Stimulated activated CD8-positive, alpha-beta memory T cell treated with anti-CD3 and anti-CD28 coated beads, Interleukin-15, amount 100 ng/mL, for 48 hours (primary cell): ENCODE results near the gene BLTP3B.
A peak's percentile ranks its signal among the peaks of the same experiment; 100 is the strongest.

Source experiments
- DNase-seq, 2 donors: peaks; one replicate each; pipeline ENCODE4 v3.0.0-alpha.2; 2020; ENCODE audit warnings: low read depth in 2 of 2

BLTP3B gene

DNA sequence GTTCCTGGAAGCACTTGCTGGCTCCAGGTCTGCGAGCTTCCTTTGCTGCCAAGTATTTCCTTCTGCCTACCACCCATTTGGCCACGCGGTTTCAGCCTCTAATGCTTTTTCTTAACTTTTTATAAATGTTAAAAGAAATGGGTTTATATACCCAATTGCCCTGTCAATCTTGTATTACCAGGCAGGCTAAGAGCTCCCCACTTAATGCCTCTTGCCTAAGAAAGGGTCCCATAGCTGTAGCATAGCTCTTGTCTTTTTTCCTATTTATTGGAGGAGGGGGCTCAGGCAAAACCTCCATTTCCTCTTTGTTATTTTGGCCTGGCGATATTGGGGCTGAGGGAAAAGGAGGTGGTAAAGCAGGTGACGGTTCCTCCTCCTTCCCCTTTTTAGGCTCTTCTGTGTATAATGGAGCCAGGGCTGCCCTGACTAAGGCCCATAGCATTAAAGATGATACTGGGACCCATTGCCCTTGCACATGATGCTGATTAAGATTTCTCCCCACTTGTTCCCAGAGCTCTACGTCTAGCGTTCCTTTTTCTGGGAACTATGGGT lies 21.6 kb upstream of the BLTP3B start:
- no peak for DNase-seq

DNA sequence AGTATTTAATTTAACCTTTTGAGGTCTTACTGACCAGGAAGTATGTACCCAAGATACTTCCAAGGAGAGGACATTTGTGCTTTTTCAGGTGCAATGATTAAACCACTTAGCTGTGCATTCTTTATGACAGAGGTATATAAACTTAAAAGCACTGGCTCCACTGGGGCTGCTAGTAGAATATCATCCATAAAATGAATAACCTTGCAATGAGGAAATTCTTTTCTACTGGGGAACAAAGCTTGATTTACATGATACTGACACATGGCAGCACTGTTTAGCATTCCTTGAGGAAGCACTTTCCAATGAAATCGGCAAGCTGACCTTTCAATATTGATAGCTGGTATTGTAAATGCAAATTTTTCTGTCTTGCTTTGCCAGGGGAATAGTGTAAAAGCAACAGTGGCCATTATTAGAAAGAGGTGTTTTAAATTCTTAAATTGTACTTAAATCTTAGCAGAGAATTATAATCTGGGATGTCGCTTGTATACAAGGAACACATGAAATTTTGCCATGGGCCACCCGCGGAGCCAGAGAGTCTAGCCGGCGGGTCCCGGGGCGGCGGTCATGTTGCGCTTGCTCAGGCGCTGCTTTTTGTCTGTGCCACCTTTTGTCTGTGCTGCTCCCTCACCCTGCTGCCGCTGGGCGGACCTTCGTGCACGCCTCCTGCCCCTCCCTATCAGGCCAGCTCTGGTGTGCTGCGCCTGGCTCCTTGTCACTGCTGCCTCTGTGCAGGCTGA lies 20.9 kb upstream of the BLTP3B start:
- DNase-seq, result peak; percentile 55 to 61

DNA sequence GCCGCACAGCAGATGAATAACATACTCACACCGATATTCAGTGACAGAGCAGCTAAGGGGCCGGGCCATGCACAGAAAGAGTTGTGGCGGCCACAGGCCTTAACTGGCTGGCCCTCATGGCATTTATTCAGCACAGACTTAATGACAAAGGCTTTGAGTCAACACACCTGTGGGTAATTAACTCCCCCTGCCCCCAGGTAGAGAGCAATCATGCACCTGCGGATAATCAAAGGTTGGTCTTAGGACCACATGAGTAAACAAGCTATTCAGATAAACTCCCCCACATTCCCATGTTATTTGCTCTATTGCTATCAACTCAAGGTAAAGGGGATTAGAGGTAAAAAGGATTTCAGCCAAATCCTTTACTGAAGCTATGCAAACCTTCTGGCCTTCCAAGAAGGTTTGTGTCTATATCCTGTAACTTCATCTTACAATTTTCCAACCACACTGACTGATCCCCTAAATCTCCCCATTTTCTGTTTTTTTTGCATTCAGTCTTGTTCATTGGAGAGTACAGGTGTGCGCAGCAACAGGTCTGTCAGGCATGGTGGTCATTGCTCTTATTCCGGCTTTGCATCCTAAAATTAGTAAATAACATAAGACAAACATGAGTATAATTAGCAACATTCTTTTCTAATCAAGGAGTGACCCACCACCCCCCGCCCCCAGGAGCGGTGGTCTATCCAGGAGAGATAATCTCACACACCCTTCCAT lies 16.9 kb upstream of the BLTP3B start:
- no peak for DNase-seq

DNA sequence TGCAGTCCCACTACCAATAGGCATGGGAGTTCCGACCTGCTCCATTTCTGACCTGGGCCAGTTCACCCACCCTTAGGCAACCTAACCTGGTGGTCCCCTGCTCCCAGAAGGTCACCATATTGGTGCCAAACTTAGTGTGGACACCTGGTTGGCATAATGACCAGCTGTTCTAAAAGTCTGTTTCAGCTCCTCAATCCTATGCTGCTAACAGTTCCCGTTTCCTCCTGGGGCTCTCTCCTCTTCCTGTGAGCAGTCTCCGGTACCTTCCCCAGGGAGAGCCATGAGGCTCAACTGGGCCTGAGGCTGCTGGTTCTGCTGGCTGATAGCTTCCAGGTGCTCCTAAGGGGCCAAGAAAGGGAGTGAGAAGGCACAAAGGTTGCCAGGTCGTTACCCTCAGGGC lies 15.9 kb upstream of the BLTP3B start:
- no peak for DNase-seq

DNA sequence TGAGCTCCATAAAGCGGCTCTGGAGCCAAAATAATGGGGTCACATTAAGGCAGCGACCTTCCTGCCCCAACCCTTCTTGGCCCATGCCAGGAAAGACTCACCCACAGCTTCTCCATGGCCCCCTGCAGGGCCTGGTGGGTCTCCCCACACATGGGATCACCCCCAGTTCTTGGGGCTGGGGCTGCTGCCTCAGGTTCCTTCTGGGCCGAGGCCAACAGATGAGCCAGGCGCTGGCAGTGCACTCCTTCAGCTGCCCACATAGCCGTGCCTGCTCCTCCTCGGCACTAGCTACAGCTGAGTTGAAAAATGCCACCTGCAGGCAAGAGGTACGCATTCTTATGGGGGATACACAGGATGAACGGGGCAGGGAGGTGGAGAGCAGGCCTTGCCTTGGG lies 14.8 kb upstream of the BLTP3B start:
- no peak for DNase-seq

DNA sequence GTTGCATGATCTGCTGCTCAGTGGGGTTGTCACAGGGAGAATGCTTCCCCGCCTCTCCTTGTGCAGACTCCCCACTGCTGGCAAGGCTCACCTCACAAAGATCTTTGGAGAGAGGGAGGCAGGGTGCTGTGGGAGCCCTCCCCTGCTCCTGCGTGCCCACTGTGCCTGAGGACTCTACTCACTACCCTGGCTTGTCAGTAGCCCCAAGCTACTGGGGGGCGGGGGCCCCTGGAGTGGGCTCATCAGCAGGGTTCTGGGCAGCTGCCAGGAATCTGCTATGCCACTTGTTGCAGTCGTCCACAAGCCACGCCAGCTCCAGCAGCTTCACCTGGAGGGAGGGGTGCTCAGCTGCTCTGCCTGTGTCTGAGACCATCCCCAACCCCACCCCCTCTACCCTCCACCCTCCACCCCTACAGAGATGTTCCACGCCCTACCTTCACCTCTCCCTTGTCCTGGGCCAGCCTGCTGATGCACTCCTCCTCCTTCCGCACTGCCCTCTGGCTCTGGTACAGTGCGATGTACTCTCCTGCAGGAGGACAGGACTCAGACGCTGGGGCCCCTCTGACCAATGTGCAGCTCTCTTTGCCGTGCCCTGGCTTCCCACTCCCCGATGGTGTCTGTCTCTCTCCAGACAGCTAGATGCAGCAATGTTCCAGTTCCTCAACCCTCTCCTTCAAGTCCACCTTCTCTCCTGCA lies 14.2 kb upstream of the BLTP3B start:
- no peak for DNase-seq

DNA sequence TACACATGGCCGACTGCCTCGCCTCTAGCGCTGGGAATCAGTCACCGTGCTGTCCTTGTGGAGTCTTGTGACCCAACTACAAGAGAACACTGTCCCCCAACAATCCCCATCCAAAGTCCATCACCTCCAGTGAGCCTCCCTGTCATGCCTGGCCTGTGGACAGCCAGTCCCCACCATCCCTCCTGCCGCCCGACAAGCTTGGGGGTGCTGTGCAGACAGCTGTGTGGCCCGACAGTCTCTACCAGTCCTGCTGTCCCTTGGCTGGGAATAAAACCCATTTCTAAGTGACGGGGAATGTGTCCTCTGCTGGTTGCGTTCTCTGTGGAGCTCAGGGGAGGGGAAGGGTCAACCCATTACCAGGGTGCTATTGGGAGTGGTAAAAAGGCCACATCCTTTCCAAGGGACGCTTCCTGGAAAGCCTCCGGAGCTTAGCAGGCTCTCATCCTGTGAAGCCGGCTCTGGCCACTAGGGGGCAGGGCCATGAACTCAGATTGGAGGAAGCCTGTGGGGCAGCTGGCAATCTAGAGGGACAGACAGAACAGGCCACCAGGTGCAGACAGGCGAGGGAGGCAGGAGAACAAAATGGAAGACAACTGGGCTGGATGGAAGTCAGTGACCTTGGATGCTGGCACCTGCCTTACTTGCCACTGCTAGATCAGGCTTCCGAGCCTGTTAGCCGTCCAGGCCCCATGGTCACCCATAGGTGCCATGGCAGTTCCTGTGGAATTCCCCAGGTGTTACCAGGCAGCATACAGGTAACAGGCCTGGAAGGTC lies 12.0 kb upstream of the BLTP3B start:
- DNase-seq, result peak; percentile 56 to 59

DNA sequence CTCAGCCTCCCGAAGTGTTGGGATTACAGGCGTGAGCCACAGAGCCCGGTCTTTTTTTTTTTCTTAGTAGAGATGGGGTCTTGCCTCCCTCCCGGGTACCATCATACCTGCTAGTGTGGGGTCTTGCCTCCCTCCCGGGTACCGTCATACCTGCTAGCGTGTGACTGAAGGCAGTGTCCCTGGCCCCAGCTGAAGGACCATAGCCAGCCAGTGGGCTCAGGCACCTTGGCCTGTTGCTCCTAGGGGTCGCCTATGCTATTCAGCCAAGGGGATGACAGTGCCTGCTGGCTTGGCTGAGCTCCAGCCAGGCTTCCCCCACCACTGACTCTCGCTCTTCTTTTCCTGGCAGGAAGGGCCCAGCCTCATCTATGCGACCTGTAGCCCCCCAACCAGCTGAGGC lies 10.5 kb upstream of the BLTP3B start:
- no peak for DNase-seq

DNA sequence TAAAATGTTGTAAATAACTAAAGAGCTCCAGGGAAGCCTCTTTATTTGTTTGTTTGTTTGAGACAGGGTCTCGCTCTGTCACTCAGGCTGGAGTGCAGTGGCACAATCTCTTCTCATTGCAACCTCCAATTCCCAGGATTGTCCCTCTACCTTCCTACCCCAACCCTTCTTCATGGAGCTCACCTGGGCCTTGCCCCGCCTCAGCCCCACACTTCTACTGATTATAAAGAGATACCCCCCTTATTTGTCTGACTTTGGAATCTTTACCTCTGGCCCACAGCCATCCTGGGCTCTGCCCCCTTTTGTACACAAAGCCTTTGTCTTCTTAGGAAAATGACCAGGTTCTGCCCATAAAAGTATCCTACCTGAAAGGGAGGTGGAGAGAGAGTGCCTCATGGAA lies 9.1 kb upstream of the BLTP3B start:
- DNase-seq, result no peak

DNA sequence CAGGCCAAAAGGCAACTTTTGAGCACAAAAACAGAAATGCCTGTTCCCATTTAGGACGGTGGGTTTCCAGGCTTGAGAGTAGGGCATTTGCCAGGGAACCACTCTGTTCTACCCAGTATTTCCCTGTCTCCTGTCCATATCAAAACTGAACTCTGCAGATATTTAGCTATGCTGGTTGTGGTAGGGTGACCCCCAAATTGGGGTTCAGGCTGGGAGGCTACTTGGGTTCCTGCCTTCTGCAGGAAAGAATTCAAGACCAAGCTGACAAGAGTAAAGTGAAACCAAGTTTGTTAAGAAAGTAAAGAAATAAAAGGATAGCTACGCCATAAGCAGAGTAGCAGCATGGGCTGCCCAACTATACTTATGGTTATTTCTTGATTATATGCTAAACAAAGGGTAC lies 3.6 kb upstream of the BLTP3B start:
- DNase-seq, result no peak

DNA sequence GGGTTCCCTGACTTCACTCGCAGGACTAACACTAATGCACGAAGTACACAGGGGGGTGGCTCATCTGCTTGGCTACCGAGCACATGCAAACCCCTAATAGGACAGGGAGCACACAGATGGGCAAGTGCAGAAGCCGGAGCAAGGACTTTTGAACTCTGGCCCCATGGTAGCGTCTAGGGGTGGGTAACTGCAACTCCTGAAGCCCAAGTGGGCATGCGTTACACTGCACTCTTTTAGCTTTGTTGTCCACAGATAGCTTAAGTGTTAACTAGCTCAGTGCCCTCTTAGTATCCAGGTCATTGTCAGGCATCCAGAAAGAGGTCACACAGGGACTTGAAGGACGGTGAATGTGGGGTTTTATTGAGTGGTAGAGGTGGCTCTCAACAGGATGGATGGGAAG lies 3.0 kb upstream of the BLTP3B start:
- DNase-seq, result no peak

DNA sequence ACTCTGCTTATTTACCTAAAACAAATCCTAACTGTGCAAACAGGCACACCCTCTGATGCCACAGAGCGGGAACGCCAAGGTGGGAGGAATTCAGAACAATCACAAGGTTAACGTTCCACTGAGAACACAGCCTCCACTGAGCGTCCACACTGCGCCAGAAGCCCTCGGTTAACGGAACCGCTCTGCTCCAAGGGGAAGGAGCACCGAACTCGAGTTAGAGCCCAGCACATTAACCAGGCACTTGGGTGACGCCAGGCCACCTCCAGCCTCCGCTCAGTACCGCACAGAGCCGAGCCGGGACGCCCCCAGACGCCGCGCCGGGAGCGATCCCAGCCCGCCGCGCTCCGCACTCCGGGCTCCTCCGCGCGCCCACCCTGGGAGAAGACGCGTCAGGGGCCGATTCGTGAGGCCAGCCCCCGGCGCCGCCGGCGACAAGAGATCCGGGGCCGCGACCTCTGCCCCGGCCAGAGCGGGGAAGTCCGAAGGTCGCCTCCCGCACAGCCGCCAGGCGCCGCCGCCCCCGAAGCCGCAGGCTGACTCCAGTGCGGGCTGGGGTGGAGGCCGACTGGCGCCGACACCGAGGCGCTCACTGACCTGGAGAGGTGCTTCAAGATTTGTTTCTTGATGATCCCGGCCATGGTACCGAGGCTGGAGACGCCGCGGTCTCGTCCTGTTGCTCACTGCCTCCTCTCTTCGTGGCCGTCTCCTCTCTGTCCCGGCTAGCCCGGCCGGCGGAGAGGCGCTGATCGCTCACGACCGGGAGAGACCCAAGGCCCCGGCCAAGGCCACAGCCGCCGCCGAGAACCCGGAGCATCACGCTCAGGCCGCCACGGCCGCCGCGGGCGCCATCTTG lies 450 bp downstream of the BLTP3B start:
- peak; percentile 11 to 21 for DNase-seq

DNA sequence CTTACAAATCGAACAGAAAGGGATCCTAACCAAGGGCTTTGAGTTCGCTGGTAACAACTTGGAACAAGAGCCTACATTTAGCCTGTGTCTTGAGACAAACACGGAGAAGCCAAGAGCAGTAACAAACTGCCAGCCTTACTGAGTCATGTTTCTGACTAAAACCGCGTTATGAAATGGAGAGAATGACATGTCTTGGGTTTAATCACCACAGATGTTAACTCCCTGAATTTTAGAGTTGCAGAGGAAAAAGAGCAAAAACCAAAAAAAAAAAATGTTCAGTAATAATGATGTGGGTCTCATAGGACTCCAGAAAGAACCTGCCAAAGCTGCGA lies 1.0 kb downstream of the BLTP3B start:
- no peak for DNase-seq

DNA sequence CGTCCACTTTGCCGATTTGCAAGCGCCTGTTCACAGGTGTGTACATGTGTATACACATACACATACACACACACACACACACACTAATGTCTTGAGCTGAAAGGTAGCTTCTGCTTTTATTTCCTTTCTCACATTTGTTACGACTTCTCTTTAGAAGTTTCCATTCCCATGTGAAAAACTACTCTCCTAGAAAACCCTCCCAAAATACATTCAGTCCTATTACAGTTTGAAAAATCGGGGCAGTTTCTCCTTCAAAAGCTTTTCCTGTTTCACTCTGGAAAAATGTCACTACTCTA lies 3.9 kb downstream of the BLTP3B start:
- no peak for DNase-seq

DNA sequence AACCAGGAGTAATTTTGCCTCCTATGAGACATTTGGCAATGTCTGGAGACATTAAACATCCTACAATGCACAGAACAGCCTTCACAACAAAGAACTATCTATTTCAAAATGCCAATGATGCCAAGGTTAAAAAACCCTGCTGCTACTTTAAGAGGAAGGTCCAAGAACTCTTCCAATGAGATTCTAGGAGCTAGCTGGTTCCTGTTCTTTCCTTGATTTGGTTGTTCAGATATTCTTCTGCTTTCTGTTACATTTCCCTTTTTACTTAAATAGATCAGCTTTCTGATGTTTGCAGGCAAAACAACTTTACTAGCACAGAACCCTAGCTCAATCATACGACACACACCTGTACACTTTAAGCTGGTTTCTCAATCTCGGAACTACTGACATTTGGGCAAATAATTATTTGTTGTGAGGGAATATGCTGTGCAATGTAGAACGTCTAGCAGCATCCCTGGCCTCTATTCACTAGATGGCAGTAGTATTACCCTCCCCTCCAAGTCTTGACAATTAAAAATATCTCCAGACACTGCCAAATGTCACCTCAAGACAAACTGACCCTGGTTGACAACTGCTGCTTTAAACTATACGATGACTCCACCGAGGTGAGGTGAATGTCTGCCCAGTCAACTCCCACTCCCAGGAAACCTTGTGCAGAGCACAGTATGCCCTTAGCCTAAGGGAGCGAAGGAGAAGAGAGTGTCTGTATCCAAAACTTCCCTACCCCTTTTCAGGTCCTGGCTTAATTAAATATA lies 4.4 kb downstream of the BLTP3B start:
- DNase-seq, result no peak

DNA sequence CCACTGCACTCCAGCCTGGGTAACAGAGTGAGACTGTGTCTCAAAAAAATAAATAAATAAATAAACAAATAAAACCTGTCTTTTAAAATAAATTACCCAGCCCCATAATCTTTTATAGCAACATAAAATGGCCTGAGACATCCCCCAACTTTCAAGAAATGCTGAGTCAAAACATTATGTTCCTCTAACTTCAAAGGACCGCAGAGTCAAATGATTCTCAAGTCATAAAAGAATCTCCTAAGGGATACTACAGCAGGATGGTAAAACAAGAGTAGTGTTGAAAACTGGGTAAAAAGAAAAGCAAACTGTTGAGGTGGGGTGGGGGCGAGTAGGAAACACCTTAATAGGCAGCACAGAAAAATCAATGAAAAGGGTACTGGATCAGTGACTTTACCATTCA lies 9.5 kb downstream of the BLTP3B start:
- no peak for DNase-seq

DNA sequence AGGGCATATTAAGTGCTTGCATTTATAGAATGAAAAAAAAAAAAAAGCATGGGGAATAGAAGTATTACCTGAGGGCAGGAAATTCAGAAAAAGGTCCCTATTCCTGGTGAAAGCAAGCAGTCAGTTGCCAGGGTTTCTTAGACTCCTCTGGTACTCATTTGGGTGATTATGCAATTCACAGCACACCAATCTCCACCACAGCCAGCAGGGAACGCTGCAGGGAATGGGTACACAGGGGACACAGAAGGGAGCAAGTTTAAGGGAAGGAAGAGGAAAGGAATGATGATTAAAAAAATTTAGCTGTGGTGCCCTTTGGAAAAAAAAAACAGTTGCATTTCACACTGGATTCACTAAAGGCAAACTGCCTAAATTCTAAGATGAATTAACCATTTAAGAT lies 14.2 kb downstream of the BLTP3B start:
- DNase-seq, result no peak

DNA sequence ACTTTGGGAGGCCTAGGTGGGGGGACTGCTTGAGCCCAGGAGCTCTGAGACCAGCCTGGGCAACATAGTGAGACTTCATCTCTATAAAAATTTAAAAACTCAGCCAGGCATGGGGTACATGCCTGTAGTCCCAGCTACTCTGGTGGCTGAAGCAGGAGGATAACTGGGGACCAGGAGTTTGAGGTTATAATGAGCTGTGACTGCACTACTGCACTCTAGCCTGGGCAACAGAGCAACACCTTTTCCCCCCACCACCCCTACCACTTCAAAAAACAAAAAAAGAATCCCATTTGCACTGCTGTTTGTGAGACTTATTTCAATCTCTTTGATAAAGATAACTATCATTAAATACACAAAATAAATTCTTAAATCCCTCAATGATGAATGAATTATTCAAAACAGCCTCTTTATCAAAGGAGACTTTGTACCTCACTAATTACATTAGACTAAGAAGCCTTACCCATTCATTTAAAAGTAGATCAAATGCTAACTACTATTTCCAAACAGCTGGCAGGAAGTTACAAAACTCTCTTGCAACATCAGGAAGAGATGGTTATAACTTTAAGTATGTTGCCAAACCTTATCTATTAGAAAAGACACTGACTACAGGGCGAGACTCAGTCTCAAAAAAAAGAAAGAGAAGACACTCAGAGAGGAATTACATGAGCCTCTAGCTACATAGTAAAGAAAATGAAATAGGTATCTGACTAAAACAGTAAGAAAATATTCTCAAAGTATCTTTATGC lies 14.7 kb downstream of the BLTP3B start:
- DNase-seq, result no peak

DNA sequence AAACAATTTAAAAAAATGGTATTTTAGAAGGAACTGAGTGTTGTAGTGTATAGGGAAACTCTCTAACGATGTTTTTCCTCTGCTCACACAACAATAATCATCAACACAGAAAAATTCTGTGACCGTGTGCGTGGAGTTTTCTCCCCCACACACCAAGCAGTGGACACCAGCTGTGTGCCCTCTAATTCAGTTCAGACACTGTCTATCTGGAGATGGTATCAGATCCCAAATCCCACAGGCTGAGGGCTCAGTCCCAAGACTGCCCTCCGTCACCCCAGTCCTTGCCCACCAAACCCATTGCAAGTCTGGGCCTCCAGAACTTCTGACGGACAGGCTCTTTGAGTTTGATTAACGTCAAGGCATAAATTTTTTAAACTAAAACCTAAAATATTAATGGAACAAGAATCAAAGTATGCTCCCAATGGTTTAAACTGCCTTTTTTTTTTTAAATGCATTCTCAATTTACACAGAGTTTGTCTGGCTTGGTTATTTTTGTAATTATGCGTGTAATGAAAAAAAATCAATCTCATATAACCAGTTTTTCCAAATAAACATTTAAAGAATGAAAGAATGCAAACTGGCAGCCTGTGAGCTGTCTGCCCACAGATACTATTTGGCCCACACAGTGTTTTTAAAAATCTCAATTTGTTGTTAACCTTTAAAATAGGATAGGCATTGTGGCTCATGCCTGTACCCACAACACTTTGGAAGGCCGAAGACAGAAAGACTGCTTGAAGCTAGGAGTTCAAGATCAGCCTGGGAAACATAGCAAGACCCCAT lies 19.2 kb downstream of the BLTP3B start:
- DNase-seq, result no peak
